Central memory CD8-positive, alpha-beta T cell (primary cell): ENCODE measurements around the gene DCK.

Experiments used
- ATAC-seq: fragments of 150-1000 bp; cut with Tn5 transposase; replicated peaks from 2 replicates; pipeline ENCODE4 v1.10.0; 2022; ENCODE audit warnings: mild to moderate bottlenecking, moderate FRiP score, moderate number of reproducible peaks; ENCODE audit not compliant: poor library complexity, severe bottlenecking; ENCODE audit errors: extremely low read depth
- DNase-seq, 2 donors: peaks; one replicate each; pipeline ENCODE4 v3.0.0; 2021; ENCODE audit warnings: low spot score in 2 of 2
- H3K27ac Mint-ChIP-seq: one replicate; pipeline ENCODE4 v1.8.0; 2022; ENCODE audit warnings: low read depth, mild to moderate bottlenecking, moderate library complexity, mixed read lengths
- H3K27me3 Mint-ChIP-seq: one replicate; pipeline ENCODE4 v1.8.0; 2022; ENCODE audit warnings: mixed read lengths
- H3K36me3 Mint-ChIP-seq: one replicate; pipeline ENCODE4 v1.8.0; 2022; ENCODE audit warnings: mild to moderate bottlenecking, moderate library complexity, mixed read lengths; ENCODE audit not compliant: insufficient read depth
- H3K4me1 Mint-ChIP-seq: one replicate; pipeline ENCODE4 v1.8.0; 2022; ENCODE audit warnings: mixed read lengths
- H3K4me3 Mint-ChIP-seq: one replicate; pipeline ENCODE4 v1.8.0; 2022; ENCODE audit warnings: mild to moderate bottlenecking, moderate library complexity, mixed read lengths
- H3K9me3 Mint-ChIP-seq: one replicate; pipeline ENCODE4 v1.8.0; 2022; ENCODE audit warnings: mixed read lengths

Gene DCK

DNA sequence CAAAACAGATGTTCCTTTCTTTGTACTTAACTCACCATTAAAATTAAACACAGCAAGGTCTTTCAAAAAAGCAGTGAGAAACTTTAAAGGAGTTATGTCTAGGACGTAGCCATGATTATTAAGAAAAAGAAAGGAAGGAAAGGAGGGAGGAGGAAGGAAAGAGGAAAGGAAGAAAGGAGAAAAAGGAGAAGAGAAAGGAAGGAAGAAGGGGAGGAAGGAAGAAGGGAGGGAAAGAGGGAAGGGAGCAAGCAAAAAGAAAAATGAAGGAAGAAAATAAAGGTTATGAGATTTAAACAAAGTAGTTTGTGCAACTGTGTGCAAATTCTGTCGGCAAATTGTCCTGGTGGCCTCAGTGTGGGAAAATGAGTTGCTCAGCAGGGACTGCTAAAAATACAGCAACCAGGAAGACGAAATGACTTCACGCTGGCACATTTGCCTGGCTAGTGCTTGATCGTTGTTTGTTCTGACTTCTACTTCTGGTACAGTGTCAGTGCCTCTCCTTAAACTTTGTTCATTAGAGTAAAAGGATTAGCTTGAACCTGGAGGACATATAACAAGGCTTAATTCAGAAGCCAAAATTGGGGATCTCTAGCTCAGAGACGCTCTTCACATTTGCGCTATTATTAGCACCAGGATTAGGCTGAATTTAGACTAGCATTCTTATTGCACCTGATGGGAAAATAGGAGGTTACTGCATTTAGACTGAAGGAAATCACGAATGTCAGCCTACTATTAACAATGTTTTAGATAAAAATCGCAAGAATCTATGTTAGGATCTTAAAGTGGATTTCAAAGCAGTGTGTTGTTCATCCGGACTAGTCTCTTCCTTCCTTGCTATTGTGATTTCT is 81.2 kb downstream of the DCK start:
- ATAC-seq (no peak), DNase-seq (no peak)
- Mint-ChIP-seq H3K27ac (no peak overlapping the region), H3K4me3 (no peak overlapping the region), H3K4me1 (no peaks in the 10 kb centered on the region), H3K9me3 (no peaks in the 10 kb centered on the region), H3K27me3 (peaks cover 10% of the 10 kb centered on the region), H3K36me3 (no peaks in the 10 kb centered on the region)
